ENCODE results near the gene PDE1C.

GRCh38 chr7:32049599-32049998, 20.6 kb downstream of the PDE1C start:
- TF ChIP-seq CTCF (IDR thresholded peaks at IDR 0.05) (no peak), POLR2AphosphoS5 (IDR thresholded peaks at IDR 0.05) (no peak)

Measured in stomach (tissue), 4 donors.